ENCODE measurements around the gene TMEM86B.

- TF ChIP-seq CTCF (IDR thresholded peaks at IDR 0.05) (no peak), EZH2phosphoT487 (IDR thresholded peaks at IDR 0.05) (no peak), EZH2 (IDR thresholded peaks at IDR 0.05) (no peak)
Observed at GRCh38 chr19:55241143-55241934, 12.8 kb upstream of the TMEM86B start.
